ENCODE measurements around the gene GFRA1.

The GFRA1 gene

DNA sequence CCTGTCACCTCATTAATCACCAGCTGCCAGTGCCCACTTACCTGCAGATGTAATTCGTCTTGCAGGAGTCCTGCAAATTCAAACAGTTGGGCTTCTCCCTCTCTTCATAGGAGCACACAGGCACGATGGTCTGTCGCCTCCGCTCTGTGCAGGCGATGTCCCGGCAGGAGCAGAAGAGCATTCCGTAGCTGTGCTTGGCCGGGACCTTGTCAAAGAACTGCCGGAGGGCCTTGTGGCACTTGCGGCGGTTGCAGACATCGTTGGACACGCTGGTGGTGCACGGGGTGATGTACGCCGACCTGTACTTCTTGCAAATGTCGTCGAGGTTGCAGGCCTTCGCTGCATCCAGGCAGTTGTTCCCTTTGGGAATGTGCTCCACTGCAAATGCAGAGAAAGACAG lies 147.8 kb downstream of the GFRA1 start:
- no peak for DNase-seq (ENCODE audit: low read depth)

DNA sequence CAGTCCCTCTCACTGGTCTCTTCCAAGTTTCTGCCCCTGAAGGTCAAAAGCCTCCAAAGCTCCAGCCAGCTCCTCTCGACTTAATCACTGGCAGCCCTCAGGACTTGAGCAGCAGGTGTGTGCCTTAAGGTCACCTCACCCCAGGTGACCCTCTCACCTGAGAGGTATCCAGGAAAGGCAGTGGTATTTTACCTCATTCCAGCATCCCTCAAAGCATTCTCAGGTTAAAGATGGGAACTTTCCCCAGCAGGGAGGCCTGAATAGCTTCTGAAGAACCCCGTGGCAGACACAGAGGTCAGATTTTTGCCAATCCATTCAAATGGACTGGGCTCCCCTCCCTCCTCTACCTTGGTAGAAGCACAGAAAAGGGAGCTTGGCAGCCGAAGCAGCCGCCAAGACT lies 148.2 kb downstream of the GFRA1 start:
- no peak for DNase-seq (ENCODE audit: low read depth)

DNA sequence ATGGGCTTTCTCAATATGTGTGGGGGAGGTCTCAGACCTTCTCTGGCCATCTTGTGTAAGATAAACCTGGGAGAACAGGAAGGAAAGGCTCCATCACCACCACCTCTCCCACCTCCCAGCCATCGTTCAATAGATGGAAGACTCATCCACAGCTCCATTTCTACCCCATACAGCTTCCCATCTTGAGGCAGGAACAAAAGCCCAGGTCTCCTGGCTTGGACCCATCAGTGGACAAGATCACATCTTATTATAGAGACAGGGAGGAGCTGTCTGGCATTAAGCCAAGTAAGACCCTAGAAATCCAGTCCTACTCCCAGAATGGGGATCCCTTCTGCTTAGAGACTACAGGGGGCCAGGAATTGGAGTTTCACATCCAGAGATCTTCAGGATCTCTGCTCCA lies 150.3 kb downstream of the GFRA1 start:
- DNase-seq (ENCODE audit: low read depth): no peak

DNA sequence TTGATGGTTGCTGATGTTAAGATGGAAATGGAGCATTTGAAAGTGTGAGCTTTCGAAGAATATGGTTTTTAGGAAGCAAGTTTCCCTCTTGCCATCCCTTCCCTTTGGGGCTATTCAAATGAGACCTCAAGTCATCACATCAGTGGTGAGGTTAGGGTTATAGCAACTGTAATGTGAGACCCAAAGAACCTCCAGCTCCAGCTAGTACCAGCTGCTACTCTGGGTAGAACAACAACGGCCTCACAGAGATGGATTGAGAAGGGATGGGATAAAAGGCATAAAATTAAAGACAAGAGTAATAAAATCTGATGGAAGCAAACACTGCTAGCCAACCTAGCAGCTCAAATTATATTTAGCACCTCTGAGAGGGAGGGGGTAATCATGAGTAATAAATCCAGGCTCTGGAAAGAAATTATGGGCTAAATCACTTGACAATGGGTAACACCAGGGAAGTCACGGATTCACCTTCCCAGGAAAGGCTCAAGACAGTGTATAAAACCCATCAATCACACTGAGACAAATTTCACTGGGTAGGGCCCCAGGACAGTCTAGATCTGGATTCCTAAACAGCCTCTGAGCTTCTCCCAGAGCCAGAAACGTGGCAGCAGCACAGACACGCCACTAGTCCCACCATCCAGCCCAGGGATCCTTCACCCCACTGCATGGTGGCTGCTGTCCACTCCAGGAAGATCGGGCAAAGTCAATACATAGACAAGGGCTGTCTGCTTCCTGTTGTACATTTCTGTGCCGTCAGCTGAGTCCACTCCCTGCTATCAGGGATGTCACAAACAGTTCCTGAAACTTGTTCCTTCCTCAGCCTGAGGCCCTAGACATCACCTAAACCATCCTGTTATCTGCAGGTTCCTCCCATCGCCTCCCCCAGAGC lies 151.1 kb downstream of the GFRA1 start:
- no peak for DNase-seq (ENCODE audit: low read depth)

DNA sequence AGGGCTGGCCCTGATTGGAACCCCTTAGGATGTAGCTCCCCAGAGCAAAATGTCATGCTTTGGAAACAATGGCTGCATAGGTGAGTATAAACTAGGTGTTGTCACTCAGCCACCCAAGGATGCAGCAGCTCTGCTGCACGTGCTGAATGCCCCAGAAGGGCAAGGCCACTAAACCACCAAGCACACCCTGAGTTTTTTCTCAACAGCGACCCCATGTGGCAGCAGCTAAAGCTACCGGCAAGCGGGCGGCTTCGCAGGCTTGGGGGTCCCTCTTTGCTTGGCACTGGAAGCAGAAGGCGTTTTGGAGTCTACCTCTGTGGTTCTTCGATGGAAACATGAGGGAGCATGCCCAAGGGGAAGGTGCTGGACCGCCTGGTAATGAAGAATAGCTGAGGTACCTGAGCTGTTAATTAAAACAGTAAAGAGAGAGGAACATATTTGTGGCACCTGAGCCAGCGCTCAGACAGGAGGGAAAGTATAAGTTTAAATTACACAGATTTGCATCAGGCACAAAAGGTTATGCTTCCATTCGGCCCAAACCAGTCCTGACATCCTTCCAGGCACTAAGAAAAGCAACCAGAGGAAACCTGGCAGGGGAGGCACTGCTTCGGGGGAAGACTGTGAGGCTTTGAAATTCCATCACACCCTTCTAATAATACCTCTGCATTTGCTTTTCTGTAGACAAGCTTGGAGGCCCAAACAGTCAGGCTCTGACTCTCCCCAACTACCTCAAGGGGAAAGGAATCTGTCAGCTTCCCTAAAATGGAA lies 152.1 kb downstream of the GFRA1 start:
- no peak for DNase-seq (ENCODE audit: low read depth)

DNA sequence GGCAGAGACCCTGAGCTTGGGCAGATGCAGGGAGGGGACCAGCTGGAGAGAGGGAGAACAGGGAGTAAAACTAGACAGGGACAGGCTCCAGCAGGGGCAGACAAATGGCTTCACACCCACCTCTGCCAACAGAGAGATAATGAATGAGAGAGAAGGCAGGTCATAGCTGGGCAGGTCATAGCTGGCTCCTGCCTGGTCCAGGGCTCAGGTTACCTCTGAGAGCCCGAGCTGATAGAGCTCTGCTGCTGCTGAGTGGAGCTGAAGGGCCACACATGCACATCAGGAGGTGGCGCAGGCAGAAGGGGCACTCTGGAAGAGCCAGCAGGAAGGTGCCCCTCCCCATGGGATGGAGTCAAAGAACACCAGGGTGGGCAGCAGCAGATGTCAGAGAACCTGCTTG lies 154.2 kb downstream of the GFRA1 start:
- DNase-seq (ENCODE audit: low read depth): no peak

DNA sequence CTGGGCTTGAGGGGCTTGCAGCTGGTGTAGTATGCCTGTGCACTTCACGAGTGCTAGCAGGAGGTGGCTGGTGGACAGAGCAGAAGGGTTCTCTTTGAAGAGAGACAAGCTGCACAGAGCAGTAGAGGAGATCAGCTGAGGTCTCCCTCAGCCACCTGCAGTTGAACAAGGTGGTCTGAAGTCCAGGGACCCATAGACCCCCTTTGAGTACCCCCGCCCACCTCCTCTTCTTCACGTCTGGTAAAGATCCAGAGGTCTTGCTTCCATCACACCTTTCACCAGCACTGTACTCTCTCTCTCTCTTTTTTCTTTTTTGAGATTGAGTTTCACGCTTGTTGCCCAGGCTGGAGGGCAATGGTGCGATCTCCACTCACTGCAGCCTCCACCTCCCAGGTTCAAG lies 157.2 kb downstream of the GFRA1 start:
- DNase-seq (ENCODE audit: low read depth): no peak

DNA sequence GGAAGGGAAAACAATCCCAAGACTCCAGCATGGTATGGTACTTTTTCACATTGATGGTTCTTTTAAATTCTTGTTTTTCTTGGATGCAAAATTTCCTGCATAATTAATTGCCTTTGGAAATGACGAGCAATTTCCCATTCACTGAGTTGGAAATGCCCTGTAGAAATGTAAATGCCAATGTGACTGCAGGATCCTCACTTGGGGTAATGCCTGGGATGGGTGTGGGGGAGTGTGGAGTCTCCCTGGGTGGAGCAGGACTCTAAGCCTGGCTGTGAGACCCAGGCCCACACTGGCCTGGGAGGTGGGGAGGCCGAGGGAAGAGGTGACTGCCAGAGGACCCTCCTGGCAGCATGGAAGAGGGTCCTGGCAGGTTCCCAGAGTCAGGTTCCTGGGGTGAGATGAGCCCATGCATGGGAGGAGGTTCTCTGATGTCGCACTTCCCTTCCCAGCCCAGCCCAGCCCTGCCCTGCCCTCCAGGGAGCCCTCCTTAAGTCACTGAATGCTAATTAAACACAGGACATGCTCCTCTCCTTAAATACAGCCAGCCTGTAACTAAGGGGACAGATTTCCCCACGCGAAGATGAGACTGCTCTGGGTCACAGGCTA lies 157.9 kb downstream of the GFRA1 start:
- no peak for DNase-seq (ENCODE audit: low read depth)

DNA sequence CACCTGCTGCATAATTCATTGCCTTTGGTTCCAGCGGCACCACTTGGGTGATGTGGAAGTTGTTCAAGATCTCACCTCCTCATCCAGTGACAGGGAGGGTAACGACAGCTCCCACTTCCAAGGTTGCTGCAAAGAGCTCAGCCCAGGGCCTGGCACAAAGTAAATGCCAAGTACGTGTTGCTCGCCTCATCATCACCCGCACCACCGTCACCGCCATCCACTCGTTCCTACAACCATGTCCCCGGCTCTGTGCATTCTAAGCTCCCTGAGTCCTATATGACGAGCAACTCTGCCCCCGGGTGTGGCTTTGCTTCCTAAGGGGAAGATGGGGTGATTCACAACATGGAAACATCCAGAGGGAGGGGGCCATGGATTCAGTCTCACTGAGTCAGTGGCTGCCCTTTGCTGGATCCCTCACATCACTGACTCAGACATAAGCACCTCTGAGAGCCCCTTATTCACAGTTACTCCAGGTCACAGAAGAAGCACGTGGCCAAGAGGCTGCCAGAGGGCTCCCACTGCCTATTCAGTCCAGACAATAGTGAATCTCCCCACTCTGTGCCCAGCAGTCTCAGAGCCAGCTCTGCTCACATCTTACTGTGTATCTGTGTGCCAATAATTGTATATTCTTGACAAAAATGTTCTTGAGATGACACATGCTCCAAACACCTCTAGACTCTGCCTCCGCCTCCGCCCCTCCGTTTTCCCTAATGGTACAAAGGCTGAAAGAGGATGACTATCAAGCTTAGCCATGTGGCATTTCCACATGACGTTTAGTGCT lies 159.1 kb downstream of the GFRA1 start:
- no peak for DNase-seq (ENCODE audit: low read depth)

DNA sequence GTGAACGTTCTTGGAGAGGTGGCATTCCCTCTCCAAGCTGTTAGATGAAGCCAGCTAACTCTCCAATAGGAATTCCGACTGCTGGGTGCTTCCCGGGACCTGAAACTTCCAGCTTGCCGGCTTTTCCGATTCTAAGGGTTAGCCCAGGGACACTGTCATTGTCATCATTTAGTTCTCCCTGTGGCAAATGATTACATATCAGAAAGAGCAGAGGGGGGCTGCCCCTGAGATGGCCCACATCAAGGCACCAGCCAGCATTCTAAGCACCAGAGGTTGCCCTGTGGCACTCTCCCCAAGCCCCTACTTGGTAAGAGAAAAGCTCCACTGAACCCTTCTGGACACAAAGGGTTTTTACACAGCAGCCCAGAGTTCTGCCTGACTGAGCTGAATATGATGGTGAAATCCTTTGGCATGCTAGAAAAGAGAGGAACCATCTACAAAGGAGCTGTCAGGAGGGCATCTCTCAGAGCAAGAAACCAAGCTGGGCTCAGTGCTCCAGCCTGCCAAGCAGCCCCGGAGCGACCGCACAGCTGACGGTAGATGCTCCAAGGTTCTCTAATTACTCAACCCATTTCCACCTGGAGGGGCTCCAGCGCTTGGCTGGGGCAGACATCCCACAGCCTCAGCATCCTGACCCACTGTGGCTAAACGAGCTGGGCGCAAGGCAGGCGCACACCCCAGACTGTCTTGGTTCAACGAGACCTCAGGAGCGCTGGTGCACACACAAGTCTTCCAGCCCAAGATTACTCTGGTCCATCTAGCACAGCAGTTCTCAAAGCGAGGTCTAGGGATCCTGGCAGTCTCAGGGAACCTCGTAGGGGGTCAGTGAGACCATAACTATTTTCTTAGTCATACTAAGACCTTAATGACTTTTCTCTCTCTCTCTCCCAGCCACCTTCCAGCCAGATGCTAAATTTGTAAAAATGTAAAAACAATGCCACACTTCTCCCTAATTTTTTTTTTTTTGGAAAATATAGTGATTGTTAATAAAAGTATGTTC lies 160.5 kb downstream of the GFRA1 start:
- no peak for DNase-seq (ENCODE audit: low read depth)

DNA sequence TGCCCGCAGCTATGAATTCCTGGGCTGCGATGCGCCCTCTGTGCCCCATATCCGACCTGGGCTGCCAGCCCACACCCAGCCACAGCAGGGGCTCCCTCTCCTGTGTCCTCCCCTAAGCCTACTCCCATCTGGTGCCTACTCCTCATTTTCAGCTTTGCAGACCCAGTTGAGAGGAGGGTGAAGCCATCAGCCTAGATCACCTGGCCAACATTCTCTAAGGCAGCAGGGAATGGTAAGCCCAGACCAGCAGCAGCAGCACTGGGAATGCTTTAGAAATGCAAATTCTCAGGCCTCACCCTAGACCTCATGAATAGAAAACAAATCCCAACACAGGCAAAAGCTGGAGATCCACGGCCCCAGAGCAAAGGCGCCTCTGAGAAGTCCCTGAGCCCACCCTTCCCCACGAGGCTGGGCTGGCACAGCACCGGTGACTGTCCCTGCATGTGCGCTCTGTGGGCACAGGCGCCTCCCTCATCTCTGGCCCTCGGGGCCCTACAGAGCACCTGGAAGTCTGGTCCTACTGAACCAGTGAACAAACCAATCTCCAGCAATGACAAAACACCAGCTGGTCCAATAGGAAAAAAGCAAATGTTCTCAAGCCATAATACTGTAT lies 161.4 kb downstream of the GFRA1 start:
- DNase-seq (ENCODE audit: low read depth): no peak

DNA sequence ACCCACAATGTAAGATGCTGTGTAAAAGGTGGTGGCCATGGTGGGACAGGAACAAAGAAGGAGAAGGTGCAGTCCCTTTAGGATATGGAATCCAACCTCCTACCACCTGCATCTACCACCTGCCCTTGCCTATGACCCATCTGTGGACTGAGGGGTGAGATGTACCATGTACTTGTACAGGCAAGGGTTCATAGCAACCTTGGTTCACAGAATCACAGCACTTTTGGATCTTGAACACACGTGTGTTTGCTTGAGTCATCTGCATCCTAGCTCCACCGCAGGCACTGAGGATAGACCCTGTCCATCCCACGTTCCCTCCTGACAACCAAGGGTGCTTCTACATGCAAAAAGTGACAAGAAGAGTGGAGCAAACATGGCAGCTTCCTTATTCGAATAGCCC lies 162.3 kb downstream of the GFRA1 start:
- DNase-seq (ENCODE audit: low read depth): no peak

DNA sequence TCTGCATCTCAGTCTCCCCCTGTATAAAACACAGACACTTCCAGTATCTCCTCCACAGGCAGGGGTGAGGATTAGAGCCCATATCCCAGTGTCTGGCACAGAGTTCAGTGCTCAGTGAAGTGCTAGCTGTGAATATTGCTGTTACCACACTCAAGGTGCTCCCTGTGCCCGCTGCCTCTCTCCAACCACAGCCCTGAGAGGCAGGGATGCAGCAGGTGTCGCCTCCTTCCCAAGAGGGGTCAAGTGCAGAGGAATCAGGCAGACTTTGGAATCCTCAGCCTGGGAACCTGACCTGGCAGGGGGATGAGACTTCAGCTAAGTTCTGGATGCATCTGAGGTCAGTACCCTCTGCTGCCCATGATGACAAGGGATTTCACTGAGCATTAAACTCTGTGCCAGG lies 163.1 kb downstream of the GFRA1 start:
- DNase-seq (ENCODE audit: low read depth): no peak

DNA sequence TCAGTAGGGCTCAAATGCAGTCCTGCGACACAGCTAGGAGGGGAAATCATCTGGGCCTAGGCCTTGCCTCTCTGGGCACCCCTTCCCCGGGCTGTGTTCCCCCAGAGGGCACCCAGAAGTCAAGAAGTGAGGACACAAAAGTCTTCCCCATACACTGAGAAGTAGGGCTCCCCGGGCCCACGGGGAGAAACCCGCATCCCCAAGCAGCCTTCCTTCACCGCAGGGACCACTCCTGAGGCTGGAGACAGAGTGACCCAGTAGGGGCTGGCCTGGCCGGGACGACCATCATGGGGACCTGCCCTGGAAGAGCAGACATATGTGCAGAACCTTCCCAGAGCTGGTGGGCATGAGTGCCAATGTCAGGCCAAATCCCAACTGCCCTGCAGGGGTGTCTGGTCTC lies 163.5 kb downstream of the GFRA1 start:
- no peak for DNase-seq (ENCODE audit: low read depth)

DNA sequence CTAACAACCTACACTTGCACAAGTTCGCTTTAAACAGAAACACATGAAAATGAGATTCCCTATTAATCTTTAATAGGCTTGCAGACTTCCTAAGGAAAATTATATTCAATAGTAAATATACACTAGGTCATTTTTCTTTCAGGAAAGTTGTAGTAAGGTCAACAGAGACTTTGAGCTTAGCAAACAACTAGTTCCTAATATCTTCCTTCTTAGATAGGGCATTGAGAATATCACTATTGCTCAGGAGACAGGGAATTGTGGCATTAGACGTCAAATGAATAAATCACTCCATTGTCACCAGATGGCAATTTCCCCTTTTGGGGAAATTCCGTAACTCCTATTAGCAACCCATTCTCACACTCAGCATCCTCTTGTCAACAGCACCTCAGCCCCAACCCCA lies 164.9 kb downstream of the GFRA1 start:
- no peak for DNase-seq (ENCODE audit: low read depth)

DNA sequence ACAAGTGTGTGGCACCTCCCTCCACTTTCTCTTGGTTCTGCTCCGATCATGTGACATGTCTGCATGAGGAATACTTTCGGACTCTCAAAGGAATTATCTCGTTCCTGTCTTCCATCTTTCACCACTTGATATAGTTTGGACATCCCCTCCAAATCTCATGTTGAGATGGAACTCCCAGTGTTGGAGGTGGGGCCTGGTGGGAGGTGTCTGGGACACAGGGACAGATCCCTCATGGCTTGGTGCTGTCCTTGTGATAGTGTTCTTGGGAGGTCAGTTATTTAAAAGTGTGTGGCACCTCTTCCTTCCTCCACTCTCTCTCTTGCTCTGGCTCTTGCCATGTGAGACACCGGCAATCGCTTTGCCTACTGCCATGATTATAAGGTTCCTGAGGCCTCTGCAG lies 166.4 kb downstream of the GFRA1 start:
- DNase-seq (ENCODE audit: low read depth): no peak

DNA sequence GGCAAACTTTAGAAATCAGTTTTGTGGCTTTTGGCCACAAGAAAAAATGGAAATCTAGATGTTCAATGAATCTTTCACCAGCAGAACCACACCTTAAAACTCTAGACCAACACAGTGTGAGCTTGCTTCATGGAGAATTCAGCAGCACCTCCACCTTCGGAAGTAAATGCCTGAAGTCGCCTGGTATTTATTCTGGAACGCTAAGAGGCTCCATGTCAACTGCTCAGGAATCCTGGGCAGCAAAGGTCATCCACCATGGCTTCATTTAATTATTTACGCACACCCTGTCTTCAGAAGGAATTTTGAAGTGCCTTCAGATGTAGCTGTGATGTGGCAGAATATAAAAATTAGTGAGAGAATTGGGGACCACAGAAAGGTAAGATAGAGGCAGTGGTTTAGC lies 167.7 kb downstream of the GFRA1 start:
- DNase-seq (ENCODE audit: low read depth): no peak

DNA sequence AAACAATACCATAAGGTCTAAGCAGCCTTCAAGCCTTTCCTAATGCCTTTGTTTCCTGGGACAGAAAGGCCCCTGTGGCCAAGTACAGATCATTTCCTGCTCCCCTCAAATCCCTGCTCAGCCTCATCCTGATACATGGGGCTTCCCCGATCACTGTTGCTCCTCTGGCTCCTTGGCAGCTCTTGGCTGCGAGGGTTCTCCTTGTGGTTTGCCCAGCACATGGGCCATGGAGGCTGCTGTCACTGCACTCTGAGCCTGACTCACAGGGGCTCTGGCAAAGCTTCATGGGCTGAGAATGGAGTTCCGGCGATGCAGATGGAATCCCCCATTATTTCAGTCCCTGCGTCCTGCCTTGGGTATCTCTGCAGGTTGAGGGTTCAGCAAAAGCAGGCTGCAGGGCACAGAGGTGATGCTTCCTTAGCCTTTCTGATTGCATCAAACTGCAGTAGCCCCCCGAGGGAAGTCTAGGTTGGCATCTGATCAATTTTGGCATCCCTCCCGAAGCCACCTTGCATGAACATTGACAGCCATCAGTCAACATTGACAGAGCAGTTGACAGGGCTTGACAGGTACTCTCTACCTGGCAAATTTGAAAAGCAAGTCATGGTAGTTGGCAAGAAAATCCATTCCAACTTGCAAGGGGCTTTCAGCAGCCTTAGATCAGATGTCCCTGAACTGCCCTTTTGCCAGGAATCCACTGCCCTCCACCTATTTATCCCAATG lies 168.6 kb downstream of the GFRA1 start:
- no peak for DNase-seq (ENCODE audit: low read depth)

DNA sequence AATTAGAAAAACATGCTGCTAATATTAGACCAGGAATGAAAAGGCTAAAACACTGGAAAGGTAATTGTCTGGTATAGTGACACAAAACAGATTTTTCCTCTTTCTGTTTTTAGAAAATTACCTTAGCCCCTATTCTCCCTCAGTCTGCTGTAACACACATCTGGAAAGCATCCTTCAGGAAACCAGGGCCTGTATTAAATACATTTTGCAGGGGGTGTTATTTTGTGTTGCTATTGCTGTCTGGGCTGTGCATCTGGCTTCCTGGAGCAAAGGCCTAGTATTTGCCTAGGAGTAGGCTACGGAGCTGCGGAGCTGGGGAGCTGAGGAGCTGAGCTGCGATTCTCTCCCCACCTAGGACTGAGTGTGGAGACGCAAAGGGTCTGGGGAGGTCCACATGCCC lies 169.3 kb downstream of the GFRA1 start:
- no peak for DNase-seq (ENCODE audit: low read depth)
